ENCODE data around the gene IFNGR2. TPM values are rescaled to one million over a fixed set of nuclear protein-coding genes. Genes with fewer than 3 reads are reported as not detected.

Gene IFNGR2
- total and polyA plus RNA-seq, 2 of the 4 experiments (the other 2 are of a cell fraction), result 66.0 to 73.8 TPM

DNA sequence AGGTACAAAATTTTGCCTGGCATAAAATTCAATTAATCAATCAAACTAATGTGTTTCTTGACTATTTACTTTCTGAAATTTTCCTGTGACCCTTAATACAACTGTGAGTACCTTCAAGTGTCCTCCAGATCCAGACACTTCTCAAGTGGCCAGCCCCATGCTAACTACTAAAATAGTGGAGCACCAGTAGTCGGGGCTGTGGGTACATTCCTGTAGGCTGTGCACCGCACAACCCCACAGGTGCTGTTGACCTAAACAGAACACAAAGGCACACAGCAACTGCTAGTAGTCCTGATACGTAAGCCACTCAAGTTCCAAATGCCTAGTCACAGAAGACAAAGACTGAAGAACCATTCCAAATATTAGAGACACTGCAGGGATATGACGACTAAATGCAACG lies 40.0 kb downstream of the IFNGR2 start:
- Histone ChIP-seq H3K23ac (ENCODE audit: low read depth, low read length) (no peak overlapping the region), H4K91ac (ENCODE audit: insufficient read depth, low read depth, low read length) (no peak overlapping the region), H3K4me3 (ENCODE audit: insufficient read depth, low read depth, low read length) (no peak overlapping the region), H2AK5ac (ENCODE audit: low read depth, low read length) (no peak overlapping the region), H3K9me3 (ENCODE audit: control insufficient read depth, insufficient read depth, low read length) (no peaks in the 10 kb centered on the region), H3K79me1 (ENCODE audit: low read depth in 1 of 2, low read length in 2 of 2) (no peaks in the 10 kb centered on the region; a peak in 1 of 4 replicates), H2AFZ (replicated peaks; ENCODE audit: low read length, poor library complexity) (no peak overlapping the region), H3K4me2 (ENCODE audit: low read depth, low read length) (no peak overlapping the region), H3K56ac (ENCODE audit: extremely low read depth, insufficient read depth, low read length) (no peak overlapping the region), H2BK120ac (ENCODE audit: low read depth, low read length) (no peak overlapping the region), H3K27me3 (ENCODE audit: control insufficient read depth, insufficient read depth, low read length) (no peaks in the 10 kb centered on the region), H3K18ac (ENCODE audit: low read depth, low read length) (no peak overlapping the region), H3K14ac (replicated peaks; ENCODE audit: low read depth, low read length) (no peak overlapping the region), H3K4me1 (ENCODE audit: control insufficient read depth, insufficient read depth, low read length) (peaks cover 5% of the 10 kb centered on the region), H4K5ac (ENCODE audit: low read depth, low read length) (no peak overlapping the region), H3K9ac (ENCODE audit: low read depth, low read length) (no peak overlapping the region), H2BK20ac (ENCODE audit: low read depth, low read length) (no peak overlapping the region), H2AK9ac (replicated peaks; ENCODE audit: low read depth, low read length, poor library complexity) (no peak overlapping the region), H3K27ac (ENCODE audit: insufficient read depth, low read length) (no peak overlapping the region), H2BK15ac (ENCODE audit: low read depth, low read length) (no peak overlapping the region), H4K8ac (ENCODE audit: low read depth in 2 of 2, low read length in 2 of 2) (no peak overlapping the region), H4K20me1 (ENCODE audit: insufficient read depth, low read length) (no peaks in the 10 kb centered on the region), H3K36me3 (ENCODE audit: control insufficient read depth, insufficient read depth, low read length) (peaks cover 6% of the 10 kb centered on the region; the same call in 1 of the 2 replicates), H3K9me1 (ENCODE audit: insufficient read depth, low read length) (peaks cover 3% of the 10 kb centered on the region; the same call in 1 of the 2 replicates), H3K4ac (ENCODE audit: low read depth, low read length) (no peak overlapping the region), H2BK5ac (ENCODE audit: low read depth, low read length, poor library complexity, severe bottlenecking) (no peak overlapping the region)
- BruUV-seq (replicated peaks), result no TSS peak
- TF ChIP-seq MXI1 (IDR thresholded peaks at IDR 0.05; ENCODE audit: borderline replicate concordance, low read depth, low read length), result no peak
- TF ChIP-seq NFE2L2 (IDR thresholded peaks at IDR 0.05; ENCODE audit: low read depth, low read length), result no peak
- no peak for TF ChIP-seq MAZ (IDR thresholded peaks at IDR 0.05; ENCODE audit: borderline replicate concordance, low read depth, low read length)
- no peak for TF ChIP-seq RAD21 (IDR thresholded peaks at IDR 0.05; ENCODE audit: low read length)
- no peak for TF ChIP-seq MAFK (IDR thresholded peaks at IDR 0.05; ENCODE audit: low read depth, low read length)
- no peak for TF ChIP-seq CHD1 (IDR thresholded peaks at IDR 0.05; ENCODE audit: low read depth, low read length)
- DNase-seq (no peak), ATAC-seq (ENCODE audit: low read depth) (no peak)
- in situ Hi-C loops (cut with MboI; ENCODE audit: low sequenced_read_pairs), result loop anchor here (5.0 to 25.0 kb wide), 2 partner anchors 246 to 606 kb away; no protein-coding TSS in a partner anchor
- dilution Hi-C loops (cut with HindIII; ENCODE audit: low sequenced_read_pairs, unreplicated experiment), result no loop called here
- intact Hi-C loops (cut with micrococcal nuclease), result no loop called here
- no CpG with 5 or more reads among the region's 5 CpGs for WGBS, 2 experiments (ENCODE audit: extremely low coverage in 2 of 2, insufficient read length in 1 of 2)
- ChIA-PET POLR2A (ENCODE audit: unreplicated experiment) (no interaction called here), CTCF (interaction anchor here (1.9 kb wide), 1 partner anchor 82 kb away, joined by 4 read pairs; no protein-coding TSS in a partner anchor)
